ENCODE data around the gene GYG2. TPM values are rescaled to one million over a fixed set of nuclear protein-coding genes. Genes with fewer than 3 reads are reported as not detected.

The GYG2 gene
- total RNA-seq, 1 experiment from 2014 or later: 47.6 TPM

DNA sequence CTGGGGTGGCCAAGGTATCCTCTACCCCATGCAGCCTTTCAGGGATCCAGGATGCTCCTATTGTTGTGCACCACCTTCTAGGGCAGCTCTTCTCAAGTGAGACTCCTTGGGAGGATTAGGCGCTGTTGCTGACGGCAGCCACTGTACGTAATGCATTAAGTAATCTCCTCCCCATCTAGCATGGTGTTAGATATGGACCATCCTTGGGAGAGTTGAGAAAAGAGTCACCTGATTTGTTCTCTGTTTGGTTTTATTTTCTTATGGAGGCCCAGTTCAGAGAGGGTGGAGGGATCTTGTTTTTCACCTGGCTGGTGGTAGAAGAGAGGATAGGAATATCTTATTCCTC, 46.4 kb downstream of the GYG2 start:
- peaks cover 9% of the 10 kb centered on the region; the same call in 1 of the 2 replicates for H3K4me1 Mint-ChIP-seq
- H3K9me3 Mint-ChIP-seq: peaks cover 15% of the 10 kb centered on the region
- TF ChIP-seq ZNF263 (CRISPR knock-in tag; IDR thresholded peaks at IDR 0.05; ENCODE audit: low read depth) (no peak), ZNF423 (CRISPR knock-in tag; IDR thresholded peaks at IDR 0.05) (no peak), ZNF671 (CRISPR knock-in tag; IDR thresholded peaks at IDR 0.05) (no peak), ZNF317 (CRISPR knock-in tag; IDR thresholded peaks at IDR 0.05; ENCODE audit: borderline replicate concordance, low read depth) (no peak), ELF4 (CRISPR knock-in tag; IDR thresholded peaks at IDR 0.05; ENCODE audit: low read depth) (no peak), ZNF425 (CRISPR knock-in tag; conservative IDR thresholded peaks at IDR 0.05) (no peak), ZNF121 (CRISPR knock-in tag; IDR thresholded peaks at IDR 0.05) (no peak), GABPB1 (CRISPR knock-in tag; IDR thresholded peaks at IDR 0.05) (no peak), ARID4B (CRISPR knock-in tag; IDR thresholded peaks at IDR 0.05; ENCODE audit: borderline replicate concordance) (no peak), FOXP1 (CRISPR knock-in tag; IDR thresholded peaks at IDR 0.05; ENCODE audit: borderline replicate concordance) (no peak), TEAD4 (CRISPR knock-in tag; IDR thresholded peaks at IDR 0.05) (no peak), ZNF416 (CRISPR knock-in tag; IDR thresholded peaks at IDR 0.05) (no peak), MYBL2 (CRISPR knock-in tag; IDR thresholded peaks at IDR 0.05) (no peak), ATF1 (CRISPR knock-in tag; IDR thresholded peaks at IDR 0.05) (no peak), RORB (CRISPR knock-in tag; IDR thresholded peaks at IDR 0.05) (no peak)
- TF ChIP-seq, protein P1, sequence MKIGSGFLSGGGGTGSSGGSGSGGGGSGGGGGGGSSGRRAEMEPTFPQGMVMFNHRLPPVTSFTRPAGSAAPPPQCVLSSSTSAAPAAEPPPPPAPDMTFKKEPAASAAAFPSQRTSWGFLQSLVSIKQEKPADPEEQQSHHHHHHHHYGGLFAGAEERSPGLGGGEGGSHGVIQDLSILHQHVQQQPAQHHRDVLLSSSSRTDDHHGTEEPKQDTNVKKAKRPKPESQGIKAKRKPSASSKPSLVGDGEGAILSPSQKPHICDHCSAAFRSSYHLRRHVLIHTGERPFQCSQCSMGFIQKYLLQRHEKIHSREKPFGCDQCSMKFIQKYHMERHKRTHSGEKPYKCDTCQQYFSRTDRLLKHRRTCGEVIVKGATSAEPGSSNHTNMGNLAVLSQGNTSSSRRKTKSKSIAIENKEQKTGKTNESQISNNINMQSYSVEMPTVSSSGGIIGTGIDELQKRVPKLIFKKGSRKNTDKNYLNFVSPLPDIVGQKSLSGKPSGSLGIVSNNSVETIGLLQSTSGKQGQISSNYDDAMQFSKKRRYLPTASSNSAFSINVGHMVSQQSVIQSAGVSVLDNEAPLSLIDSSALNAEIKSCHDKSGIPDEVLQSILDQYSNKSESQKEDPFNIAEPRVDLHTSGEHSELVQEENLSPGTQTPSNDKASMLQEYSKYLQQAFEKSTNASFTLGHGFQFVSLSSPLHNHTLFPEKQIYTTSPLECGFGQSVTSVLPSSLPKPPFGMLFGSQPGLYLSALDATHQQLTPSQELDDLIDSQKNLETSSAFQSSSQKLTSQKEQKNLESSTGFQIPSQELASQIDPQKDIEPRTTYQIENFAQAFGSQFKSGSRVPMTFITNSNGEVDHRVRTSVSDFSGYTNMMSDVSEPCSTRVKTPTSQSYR (CRISPR knock-in tag; IDR thresholded peaks at IDR 0.05): no peak
- TF ChIP-seq, protein P2, sequence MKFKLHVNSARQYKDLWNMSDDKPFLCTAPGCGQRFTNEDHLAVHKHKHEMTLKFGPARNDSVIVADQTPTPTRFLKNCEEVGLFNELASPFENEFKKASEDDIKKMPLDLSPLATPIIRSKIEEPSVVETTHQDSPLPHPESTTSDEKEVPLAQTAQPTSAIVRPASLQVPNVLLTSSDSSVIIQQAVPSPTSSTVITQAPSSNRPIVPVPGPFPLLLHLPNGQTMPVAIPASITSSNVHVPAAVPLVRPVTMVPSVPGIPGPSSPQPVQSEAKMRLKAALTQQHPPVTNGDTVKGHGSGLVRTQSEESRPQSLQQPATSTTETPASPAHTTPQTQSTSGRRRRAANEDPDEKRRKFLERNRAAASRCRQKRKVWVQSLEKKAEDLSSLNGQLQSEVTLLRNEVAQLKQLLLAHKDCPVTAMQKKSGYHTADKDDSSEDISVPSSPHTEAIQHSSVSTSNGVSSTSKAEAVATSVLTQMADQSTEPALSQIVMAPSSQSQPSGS (CRISPR knock-in tag; IDR thresholded peaks at IDR 0.05; ENCODE audit: borderline replicate concordance, low read depth): no peak
- TF ChIP-seq, protein P3, sequence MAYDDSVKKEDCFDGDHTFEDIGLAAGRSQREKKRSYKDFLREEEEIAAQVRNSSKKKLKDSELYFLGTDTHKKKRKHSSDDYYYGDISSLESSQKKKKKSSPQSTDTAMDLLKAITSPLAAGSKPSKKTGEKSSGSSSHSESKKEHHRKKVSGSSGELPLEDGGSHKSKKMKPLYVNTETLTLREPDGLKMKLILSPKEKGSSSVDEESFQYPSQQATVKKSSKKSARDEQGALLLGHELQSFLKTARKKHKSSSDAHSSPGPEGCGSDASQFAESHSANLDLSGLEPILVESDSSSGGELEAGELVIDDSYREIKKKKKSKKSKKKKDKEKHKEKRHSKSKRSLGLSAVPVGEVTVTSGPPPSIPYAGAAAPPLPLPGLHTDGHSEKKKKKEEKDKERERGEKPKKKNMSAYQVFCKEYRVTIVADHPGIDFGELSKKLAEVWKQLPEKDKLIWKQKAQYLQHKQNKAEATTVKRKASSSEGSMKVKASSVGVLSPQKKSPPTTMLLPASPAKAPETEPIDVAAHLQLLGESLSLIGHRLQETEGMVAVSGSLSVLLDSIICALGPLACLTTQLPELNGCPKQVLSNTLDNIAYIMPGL (CRISPR knock-in tag; IDR thresholded peaks at IDR 0.05): no peak
- H3K4me3 Mint-ChIP-seq: no peak overlapping the region
- no peak overlapping the region for H3K27ac Mint-ChIP-seq
- DNase-seq (ENCODE audit: low spot score): no peak
- H3K36me3 Mint-ChIP-seq: peaks cover 35% of the 10 kb centered on the region
- CTCF ChIA-PET: interaction anchor here (0.6 to 0.7 kb wide), 8 partner anchors 23 to 301 kb away, joined by 3 to 6 read pairs (median 4); no protein-coding TSS in a partner anchor
- H3K27me3 Mint-ChIP-seq (ENCODE audit: low read depth): no peaks in the 10 kb centered on the region
- no peak for ATAC-seq
- POLR2A ChIA-PET: interaction anchor here (0.6 to 1.0 kb wide), 3 partner anchors 9 to 472 kb away, joined by 3 to 7 read pairs (median 4); partner anchors contain the start of gene MXRA5
